ENCODE measurements around the gene KHK.

The KHK gene

GRCh38 chr2:27082773-27083409 lies 3.7 kb upstream of the KHK start:
- DNase-seq = no peak

- DNase-seq = no peak
Observed at GRCh38 chr2:27083410-27084296, 2.9 kb upstream of the KHK start.

DNA sequence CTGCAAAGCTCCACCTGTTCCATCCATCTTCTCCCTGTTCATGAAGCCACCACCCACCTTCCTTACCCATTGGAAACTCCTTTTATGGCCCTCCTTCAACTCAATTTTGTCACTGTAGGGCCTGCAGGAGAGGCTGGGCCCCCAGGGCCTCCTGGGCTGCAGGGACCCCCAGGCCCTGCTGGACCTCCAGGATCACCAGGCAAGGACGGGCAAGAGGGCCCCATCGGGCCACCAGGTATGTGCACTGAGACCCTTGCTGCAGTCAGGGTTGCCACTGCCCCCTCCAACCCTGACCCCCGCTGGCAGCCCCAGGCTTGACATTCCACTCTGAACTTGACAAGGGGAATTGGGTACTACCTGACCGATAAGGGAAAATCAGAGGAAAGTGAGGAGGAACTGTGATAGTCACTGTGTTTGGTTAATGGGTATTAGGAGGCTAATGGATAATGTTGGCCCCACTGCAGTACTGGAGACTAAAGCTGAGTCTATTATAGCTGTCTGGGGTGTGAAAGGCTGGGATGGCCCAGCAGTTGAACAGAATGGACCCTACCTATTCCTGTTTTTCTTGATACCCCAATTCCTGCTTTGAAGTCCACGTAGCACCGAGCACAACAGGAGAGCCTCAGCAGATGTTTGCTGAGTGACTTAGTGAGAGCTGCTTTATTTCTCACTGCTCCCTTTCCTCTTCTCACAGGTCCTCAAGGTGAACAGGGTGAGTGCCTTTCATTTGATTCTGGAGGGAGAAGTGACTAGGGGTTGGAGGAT lies 2.1 kb upstream of the KHK start:
- no peak for DNase-seq

GRCh38 chr2:27085062-27085672 lies 1.4 kb upstream of the KHK start:
- DNase-seq = no peak

DNA sequence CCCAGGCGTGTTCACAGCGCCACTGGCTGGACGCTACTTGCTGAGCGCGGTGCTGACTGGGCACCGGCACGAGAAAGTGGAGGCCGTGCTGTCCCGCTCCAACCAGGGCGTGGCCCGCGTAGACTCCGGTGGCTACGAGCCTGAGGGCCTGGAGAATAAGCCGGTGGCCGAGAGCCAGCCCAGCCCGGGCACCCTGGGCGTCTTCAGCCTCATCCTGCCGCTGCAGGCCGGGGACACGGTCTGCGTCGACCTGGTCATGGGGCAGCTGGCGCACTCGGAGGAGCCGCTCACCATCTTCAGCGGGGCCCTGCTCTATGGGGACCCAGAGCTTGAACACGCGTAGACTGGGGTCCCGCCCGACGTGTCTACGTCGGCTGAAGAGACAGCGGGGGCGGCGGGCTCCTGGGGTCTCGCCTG lies 891 bp upstream of the KHK start:
- peak; percentile 45 for DNase-seq

DNA sequence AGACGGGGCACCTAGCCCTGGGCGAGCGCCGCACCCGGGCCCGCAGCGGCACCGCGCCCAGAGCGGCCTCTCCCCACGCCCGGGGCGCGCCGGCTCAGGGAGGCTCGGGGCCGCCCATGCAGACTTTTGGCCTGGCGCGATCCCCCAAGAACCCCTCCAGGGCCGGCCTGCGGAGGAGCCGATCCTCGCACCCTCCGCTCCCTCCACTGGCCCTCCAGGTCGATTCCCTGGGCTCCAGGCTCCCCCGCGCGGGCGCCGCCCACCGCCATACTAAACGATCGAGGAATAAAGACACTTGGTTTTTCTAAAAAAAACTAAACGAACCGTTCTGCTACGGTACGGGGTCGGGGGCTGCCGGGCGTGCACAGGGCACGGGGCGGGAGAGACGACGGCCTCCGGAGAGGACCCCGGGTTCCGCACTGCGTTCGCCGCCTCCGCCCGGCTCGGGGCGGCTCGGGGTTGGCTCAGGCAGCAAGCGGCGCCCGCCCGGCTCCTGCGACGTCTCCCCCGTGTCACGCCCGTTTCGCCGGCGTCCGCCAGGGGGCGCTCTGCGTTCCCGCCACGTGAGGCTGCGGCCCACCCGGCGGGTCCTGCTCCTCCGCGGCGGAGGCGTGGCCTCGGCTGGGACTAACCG lies 365 bp upstream of the KHK start:
- peak; percentile 99 for DNase-seq

- no peak for DNase-seq
Observed at GRCh38 chr2:27087823-27088410, 1.3 kb downstream of the KHK start.

GRCh38 chr2:27088634-27089033 lies 2.1 kb downstream of the KHK start:
- no peak for DNase-seq

DNA sequence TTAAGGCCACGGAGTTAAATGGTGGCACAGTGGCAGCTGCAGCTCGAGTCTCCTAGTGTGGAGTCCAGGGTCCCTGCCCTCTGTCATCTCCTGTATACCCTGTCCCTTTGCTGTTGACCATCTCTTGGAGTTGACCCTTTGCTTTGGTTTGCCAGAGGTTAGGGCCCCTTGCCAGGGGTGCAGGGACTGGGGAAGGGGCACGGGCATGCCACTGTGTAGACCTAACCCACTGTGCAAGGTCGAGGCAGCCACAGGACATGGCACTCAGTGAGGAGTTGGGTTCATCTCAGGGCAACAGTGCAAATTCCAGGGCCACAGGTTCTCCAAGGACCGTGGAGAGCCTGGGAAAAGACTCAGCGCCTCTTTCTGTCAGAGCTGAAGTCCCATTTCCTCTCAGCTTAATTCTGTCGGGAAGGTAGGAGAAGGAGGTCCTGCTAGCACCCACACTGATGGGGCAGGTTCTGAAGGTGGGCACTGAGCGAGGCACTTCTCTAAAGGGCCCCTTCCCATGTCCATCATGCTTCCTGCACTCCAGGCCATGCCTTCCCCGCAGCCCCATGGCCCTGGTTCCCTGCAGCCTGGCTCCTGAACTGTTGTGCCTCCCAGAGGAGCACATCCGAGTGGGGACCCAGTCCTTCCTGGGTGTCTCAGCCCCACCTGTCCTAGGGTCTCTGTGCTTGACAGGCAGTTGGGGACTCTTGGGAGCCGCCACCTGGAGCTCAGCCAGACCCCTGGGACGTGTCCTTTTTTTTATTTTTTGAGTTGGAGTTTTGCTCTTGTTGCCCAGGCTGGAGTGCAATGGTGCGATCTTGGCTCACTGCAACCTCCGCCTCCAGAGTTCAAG lies 2.8 kb downstream of the KHK start:
- no peak for DNase-seq

- DNase-seq = no peak
Observed at GRCh38 chr2:27091746-27092695, 5.4 kb downstream of the KHK start.

DNA sequence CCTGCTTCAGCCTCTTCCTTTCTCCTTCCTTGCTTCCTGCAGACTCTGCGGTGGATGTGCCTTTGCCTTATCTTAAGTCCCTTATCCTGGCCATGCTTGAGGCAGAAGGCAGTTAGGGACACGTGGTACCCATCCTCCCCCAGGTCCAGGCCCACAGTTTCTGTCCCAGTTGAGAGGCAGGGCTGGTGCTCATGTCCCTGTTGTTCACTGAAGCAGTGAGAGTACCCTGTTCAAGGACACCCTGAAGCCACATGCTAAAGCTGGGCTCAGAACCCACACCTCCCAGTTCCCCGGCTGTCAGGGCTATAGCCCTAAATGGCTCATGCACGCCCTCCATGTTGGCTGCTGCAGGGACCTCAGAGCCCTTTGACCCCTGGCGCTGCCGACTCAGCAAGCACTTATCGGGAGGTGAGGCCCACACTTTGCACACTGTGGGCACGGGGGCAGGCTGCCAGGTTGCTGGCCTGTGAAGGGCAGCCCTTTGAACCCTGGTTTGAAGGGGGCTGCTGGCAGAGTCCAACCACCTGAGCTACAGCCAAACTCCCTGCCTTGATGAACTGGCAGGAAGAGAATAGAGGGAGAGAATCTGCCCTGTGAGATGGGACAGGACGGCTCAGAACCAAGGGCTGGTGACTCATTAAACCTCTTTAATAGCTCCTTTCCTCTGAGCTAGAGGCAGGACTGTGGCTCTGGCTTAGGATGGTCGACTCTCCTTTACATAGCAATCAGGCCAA lies 6.3 kb downstream of the KHK start:
- no peak for DNase-seq

- DNase-seq = no peak
Observed at GRCh38 chr2:27093430-27094352, 7.1 kb downstream of the KHK start.

- DNase-seq = no peak
Observed at GRCh38 chr2:27094353-27094984, 7.9 kb downstream of the KHK start.

- no peak for DNase-seq
Observed at GRCh38 chr2:27095427-27095744, 8.8 kb downstream of the KHK start.

- DNase-seq = no peak
Observed at GRCh38 chr2:27095745-27096651, 9.4 kb downstream of the KHK start.

- DNase-seq = no peak
Observed at GRCh38 chr2:27096748-27097297, 10.3 kb downstream of the KHK start.
